Colon (tissue), 2 donors: ENCODE results near the gene MEIS2.

Source experiments
- FAIRE-seq: peaks from 2 replicates; lab custom pipeline; 2012; peaks lifted over from hg19 to GRCh38; lab: Jason Lieb, UNC
- donor health status: control.
- donor health status: control.

The MEIS2 gene

DNA sequence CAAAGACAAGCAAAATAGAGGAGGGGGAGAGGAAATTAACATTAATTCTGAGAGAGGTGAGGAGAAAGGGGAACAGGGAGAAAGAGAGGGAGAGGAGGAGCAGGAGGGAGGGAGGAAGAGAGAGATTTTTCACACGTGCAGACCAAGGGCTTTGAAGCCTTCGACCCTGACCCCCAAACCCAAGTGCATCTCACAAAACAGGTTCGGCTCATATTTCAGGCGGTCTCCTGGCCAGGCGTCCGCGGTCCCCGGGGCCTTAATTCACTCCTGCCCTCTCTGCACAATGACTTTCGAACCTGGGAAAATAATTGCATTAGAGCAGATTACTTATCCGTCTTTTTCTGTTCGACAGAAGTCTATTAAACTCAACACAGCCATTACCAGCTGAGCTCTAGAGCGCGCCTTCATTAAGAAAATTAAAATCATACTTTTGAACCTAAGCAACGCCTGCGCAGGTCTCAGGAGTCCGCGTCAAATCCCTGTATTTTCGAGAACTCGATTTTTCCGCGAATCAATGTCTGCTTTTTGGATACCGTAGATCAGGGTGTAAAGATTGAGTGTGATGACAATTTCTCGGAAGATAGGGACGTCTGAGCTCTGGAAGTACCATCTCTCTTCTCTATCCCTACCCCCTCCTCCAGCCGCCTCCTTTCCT lies 220.7 kb downstream of the MEIS2 start:
- FAIRE-seq: no peak

DNA sequence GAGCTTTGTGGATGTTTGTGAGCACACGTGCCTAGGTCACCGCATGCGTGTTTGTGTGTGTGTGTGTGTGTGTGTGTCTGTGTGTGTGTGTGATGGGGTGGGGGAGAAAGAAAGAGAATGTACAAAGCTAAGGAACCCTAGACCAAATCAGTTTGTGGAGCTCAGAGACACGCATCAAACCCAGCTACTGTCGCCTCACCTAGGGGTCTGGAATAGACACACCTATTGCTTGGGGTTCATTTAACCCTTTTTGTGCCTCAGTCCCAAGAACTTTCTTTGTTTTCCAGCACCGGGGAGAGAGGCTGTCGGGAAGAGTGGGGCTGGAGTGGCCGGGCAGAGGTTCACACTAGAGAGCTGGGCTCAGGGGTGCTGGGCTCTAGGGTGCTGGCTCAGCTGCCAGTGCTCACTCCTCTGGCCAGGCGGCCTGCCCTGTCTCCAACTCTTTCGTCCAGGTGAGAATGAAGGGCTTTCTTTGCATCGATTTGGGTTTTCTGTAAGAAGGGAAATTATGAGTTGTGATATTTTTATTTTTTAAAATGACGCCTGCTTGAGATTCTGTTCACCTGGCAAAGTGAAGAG lies 221.6 kb downstream of the MEIS2 start:
- no peak for FAIRE-seq

DNA sequence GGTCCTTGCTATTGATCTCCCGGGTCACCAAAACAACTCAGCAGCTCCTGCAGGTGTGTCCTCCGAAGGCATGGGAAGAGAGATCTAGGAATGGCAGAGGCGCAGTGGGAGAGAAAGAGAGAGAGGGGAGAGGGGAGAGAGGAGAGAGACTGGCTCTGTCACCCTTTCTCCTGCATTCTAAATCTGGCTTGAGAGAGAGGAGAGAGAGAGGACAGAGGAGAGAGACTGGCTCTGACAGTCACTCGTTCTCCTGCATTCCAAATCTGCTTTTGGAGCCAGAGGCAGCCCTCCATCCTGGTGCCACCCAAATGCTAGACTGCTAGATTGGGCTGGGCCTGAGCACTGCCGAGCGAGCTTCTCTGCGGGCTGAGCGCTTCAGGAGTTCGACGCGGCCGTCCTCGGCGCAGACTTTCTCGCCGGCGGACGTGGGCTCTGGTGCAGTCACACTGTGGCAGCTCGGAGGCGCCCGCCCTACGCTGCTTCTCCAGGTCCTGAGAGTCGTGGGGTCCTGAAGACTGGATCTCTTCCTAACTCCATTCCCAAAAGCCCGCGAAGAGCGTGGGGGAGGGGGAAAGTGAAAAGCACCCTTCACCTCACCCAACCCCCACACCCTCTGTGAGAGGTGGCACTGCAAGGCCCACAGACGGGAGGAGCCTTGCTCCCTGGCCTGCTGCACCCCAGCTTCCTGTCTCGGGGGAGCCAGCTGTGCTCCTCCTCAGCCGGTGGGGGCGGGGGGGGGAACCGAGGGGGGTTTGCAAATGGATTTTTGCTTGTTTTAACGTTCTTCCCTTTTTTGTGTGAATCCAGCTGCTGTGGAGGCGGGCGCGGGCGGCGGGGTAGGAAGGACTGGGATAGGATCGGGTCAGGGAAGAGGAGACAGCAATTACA lies 222.3 kb downstream of the MEIS2 start:
- no peak for FAIRE-seq

DNA sequence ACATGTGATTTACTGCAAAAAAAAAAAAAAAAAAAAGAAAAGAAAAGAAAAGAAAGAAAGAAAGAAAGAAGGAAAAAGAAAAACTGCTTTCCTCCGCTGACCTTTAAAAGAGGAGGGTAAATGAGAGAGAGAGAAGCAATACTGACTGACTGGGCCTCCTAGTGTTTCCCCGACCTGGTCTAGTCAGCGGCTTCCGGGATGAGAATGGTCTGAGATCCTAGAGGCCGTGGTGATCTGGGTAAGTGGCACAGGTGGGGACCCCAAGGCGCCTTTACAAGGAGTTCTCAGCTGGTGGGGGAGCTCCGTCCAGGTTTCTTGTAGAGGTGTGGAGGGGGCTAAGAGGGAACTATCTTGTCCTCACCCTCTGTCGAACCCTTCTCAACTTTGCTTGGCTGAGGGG lies 223.1 kb downstream of the MEIS2 start:
- FAIRE-seq: no peak

DNA sequence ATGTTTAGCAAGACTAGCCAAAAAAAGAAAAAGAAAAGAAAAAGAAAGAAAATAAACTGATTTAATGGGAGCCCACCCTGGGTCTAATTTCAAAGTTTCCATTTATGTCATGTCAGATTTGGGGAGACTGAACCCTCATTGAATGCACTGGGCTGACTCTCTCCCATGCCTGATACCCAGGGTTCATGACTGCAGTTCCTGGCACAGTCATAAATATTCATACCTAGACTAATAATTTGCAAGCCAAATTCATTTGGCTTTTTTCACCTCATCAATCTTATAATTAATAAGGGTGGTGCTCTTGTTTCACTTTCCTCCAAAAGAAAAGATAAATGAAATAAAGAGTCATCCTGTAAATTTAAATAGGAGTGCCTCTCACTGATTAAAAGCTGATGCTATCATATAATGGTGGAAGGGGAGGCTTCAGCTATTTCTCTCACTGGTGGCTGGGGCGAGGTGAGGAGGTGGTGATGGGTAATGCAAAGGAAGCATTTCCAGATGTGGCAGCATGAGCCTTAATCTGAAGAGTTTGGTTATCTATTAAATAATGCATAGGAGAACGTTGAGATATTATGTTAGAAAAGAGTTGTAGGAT lies 224.5 kb downstream of the MEIS2 start:
- FAIRE-seq: no peak

DNA sequence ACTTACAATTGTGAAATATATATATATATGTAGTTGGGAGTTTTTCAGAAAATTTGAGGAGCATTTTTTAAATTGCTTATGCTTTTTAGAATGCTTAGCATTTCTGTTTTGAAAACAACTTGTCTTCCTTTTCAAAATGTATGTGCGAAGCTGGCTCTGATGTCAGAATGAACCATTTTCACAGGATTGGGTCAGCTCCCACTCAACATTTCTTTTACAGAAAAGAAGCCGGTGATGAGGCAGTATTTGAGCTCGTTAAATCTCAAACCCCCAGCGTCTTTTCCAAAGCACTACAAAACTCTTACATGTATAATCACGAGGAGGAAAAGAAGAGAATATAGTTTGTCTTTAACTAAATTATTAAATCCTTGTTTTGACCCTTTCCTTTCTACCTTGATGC lies 225.4 kb downstream of the MEIS2 start:
- FAIRE-seq: no peak

DNA sequence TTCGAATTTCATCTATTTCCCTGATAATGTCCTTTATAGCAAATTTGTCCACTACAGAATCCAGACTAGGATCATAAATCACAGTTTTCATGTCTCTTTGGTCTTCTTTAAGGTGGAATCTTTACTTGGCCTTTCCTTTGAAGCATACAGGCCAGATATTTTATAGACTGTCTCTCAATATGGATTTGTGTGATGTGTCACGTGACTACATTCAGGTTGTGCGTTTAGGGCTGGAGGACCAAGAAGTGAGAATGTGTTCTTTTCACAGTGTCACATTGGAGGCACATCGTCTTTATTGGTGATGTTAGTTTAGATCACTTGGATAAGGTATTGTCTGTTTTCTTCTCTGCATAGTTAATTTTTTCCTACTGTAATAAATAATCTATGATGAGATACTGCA lies 232.9 kb downstream of the MEIS2 start:
- FAIRE-seq: no peak

DNA sequence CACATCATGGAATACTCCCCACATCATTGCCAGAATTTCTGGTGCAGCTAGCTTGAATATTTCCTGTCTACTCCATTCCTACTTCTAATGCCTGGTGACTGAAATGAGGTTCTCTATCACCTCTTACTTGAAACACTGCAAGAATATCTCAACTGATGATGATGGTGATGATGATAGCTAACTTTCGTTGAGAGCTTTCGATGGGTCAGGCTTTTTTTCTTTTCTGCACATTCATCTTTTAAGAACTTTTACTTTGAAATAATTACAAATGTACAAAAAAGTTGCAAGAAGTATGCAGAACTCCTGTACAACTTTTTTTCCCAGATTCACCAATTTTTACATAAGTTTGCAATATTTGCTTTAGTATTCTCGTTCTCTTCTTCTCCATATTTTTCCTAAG lies 233.5 kb downstream of the MEIS2 start:
- no peak for FAIRE-seq

DNA sequence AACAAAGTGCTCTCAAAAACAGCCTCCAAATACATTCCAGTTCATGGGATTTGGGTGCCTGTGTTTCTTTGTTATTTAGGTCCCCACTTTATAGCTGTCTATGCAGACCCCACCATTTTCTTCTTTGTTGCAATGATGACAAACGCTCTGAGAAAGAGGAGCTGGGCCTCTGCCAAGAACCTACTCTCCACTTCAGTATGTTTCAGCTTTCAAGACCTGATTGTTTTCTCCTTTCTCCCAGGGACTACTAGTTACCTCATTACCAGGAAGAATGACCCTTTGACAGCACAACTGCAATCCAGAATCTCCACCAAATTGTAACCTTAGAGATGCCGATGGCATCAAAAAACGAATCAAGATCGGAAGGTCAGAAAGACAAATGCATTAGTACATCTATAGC lies 236.8 kb downstream of the MEIS2 start:
- no peak for FAIRE-seq

DNA sequence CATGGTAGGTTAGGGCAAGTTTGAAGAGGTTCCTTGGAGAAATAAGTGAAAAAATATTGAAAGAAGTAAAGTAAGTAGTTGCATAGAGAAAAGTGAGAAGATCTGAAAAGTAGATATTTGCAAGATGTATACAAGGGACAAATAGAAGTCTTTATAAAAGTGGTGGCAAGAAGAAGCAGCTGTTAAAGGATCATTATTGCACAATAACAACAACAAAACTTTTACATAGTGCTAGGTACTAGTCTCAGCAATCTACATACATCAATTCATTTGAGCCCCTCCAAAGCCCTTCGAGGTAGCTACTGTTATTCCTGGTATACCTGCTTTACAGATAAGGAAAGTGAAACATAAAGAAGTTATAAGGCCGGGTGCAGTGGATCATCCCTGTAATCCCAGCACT lies 239.6 kb downstream of the MEIS2 start:
- FAIRE-seq: no peak

DNA sequence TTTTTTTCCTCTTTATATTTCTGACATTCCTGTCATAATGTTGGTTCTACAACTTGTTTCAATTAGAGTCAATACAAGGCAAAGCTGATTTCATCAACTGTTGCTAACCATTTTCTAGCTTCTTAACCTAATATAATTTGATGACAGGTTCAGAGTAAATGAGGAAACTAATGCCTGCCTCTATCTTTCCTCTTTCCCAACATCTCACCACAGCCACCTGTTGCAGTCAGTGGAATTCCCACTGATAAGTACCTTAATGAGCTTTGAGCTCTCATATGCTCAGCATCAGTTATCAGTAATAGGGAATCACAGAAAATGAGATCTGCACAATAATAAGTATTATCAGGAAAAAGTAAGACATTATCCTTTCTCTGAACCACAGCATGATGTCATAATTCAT lies 241.9 kb downstream of the MEIS2 start:
- no peak for FAIRE-seq

DNA sequence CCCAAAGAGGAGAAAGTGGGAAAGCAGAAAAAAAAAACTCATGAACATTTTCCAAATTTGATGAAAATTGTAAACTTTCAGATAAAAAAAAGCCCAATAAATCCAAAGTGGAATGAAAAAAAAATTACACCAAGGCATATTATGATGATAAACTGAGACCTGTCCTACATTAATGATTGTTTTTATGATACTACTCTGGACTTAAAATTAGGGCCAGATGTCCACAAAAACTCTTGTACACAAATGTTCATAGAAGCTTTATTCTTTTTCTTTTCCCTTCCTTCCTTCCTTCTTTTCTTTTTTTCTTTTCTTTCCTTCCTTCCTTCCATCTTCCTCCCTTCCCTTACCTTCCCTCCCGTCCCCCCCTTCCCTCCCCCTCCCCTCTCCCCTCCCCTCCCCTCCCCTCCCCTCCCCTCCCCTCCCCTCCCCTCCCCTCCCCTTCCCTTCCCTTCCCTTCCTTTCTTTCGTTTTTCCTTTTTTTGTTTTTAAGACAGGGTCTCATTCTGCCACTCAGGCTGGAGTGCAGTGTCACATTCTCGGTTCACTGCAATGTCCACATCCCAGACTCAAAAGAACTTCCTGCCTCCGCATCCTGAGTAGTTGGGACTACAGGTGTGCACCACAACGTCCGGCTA lies 243.9 kb downstream of the MEIS2 start:
- no peak for FAIRE-seq

DNA sequence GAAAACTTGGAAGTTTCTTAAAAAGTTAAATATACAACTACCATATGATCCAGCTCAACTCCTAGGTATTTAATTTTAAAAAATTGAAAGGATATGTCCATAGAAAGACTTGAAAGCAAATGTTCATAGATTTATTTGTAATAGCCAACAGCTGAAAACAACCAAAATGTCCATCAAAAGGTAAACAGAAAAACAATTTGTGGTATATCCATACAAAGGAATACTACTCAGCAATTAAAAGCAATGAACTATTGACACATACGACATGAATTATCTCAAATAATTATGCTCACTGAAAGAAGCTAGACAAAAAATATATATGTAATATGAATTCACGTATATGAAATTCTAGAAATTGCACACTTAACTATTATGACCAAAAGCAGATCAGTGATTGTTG lies 249.5 kb downstream of the MEIS2 start:
- FAIRE-seq: no peak

DNA sequence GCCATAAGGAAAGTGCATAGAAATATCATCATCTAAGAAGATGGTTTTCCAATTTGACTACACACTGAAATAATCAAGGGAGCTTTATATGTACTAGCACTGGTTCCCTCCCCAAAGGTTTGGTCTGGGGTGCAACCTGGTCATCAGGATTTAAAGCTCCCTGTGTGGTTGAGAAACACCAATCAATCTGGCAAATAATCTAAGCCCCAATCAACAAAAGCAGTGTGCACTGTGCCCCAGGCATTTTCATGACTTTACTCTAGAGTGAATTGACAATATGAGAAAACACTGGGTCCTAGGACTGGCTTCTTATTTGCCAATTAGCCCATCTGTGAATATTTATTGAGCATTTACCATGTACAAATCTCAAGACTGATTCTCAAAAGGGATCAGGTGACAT lies 255.1 kb downstream of the MEIS2 start:
- no peak for FAIRE-seq

DNA sequence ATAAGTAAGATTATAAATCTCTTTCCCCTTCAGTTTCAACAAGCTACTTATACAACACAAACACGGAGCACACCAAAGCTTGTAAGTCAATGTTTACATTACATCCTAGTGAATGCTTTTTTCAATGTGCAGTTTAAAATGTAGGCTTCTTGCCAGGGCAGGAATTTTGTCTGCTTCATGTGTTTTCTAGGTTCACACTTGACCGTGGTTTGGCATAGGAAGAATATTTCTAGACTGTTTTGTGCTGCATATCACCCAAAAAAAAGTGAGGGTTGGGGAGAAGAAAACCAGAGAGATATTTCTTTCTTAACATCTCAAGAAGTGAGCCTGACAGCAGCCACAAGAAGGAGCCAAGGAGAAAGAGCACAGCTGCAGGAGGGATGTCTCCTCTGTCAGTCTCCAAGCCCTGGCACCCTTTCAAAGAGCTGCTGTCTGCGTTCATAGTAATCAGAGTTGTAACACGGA lies 255.8 kb downstream of the MEIS2 start:
- FAIRE-seq: no peak

DNA sequence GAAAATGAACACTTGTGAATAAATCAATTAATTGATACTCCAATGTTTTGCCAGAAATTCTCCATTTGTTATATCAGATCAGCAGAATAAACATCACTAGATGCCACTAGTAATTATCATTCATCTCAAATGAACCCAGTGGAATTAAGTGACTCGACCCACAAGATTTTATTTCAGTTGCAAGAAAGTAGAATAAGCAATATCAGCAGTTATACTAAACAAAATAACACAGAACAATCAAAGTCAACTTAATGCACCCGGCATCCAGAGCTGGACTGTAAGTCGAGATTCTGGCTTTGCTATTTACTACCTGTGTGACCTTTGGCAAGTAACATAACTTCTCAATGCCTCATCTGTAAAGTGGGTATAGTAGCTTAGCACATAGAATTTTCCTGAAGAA lies 256.5 kb downstream of the MEIS2 start:
- peak; percentile 18 for FAIRE-seq

DNA sequence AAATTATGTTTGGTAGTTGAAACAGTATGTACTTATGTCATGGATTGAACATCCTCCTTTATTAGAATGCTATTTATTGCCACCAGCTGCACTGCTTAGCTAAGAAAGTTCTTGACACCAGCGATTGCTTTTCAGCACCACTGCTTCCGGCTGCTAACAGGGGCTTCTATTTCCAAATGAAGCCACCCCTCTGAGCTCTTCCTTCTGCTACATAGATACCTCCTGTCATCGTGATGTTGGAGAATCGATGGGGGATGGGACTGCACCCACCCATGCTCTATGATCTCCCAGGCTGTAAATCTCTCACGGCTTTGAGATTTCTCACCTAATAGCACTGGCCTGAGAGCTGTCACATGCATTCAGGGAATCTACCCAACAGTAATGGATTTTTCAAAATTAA lies 259.2 kb downstream of the MEIS2 start:
- no peak for FAIRE-seq
